ENCODE measurements around the gene ANKRD42.
A peak's percentile ranks its signal among the peaks of the same experiment; 100 is the strongest.

The ANKRD42 gene

DNA sequence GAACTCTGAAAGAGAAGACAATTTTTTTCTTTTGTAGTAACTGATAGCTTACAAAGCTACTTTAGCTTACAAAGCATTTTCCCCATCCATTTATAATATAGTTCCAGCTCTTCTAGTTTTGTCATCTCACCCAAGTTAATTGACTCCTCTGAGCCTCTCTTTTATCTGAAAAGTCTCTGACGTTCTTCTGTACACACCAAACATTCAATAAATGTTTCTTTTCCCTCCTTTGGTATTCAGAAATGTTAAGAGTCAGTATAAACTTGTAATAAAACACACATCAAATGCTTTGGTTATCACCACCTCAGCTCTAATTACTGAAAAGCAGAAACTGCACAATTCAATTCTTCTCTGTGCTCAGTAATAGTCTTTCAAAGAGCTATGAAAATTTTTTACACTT is 86.7 kb downstream of the ANKRD42 start:
- no peak overlapping the region for H3K23ac ChIP-seq (ENCODE audit: low read length)
- no peak overlapping the region for H2BK15ac ChIP-seq (replicated peaks; ENCODE audit: low read depth)
- no peak overlapping the region for H3K18ac ChIP-seq (ENCODE audit: low read length)
- H3K4me1 ChIP-seq (ENCODE audit: control insufficient read depth, low read depth, low read length) = no peaks in the 10 kb centered on the region
- WGBS (ENCODE audit: extremely low coverage, insufficient coverage, low lambda C conversion rate) = no CpG with 5 or more reads among the region's 1 CpG
- H4K8ac ChIP-seq (ENCODE audit: low read depth, low read length) = no peak overlapping the region
- H2BK120ac ChIP-seq (ENCODE audit: low read depth, low read length) = no peak overlapping the region
- no peak overlapping the region for H3K56ac ChIP-seq (ENCODE audit: low read length)
- DNase-seq = no peak
- H2BK5ac ChIP-seq (ENCODE audit: low read length) = no peak overlapping the region
- peaks cover 8% of the 10 kb centered on the region for H3K79me2 ChIP-seq (ENCODE audit: control insufficient read depth, insufficient read depth, low read length)
- no peak overlapping the region for H2AK5ac ChIP-seq (ENCODE audit: low read length)
- H3K4me2 ChIP-seq (ENCODE audit: low read length) = no peak overlapping the region
- H3K4ac ChIP-seq (ENCODE audit: low read depth, low read length) = no peak overlapping the region
- H3K27me3 ChIP-seq (ENCODE audit: insufficient read depth, low read length, poor library complexity) = no peaks in the 10 kb centered on the region
- H3K9ac ChIP-seq (ENCODE audit: low read length) = no peak overlapping the region
- H3K36me3 ChIP-seq (ENCODE audit: control insufficient read depth, insufficient read depth, low read length) = no peaks in the 10 kb centered on the region
- no peak overlapping the region for H3K4me3 ChIP-seq (ENCODE audit: low read length)
- no peak overlapping the region for H4K5ac ChIP-seq (ENCODE audit: low read length)
- H3K79me1 ChIP-seq (ENCODE audit: low read length) = no peaks in the 10 kb centered on the region
- H3K27ac ChIP-seq (ENCODE audit: low read depth, low read length) = no peak overlapping the region

DNA sequence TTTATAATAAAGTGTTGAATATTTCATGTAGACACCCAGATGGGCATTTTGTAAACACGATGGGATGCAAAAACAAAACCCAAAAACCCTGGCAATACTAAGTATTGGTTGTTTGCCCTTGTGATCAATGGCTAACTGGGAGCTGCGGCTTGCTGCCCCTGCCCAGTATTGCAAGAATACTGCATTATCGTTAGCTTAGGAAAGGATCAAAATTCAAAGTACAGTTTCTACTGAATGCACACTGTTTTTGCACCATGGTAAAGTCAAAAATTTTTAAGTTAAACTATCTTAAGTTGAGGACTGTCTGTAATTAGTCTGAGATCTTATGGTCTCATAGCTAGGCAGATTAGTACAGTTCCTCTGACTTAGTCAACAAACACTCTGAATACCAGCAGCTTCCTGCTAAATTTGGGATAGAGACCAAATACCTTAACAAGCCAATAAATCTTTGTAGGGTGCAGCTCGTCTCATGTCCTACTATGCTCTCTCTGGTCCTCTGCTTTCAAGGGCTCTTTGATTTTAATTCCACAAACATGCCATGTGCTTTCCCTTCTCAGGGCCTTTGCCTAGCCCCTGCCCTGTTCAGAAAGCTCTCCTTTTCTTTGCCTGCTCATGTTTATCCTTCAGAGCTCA is 88.7 kb downstream of the ANKRD42 start:
- Histone ChIP-seq H2BK5ac (ENCODE audit: low read length) (no peak overlapping the region), H3K9ac (ENCODE audit: low read length) (peak overlapping the region; percentile 15), H3K4me3 (ENCODE audit: low read length) (no peak overlapping the region)

DNA sequence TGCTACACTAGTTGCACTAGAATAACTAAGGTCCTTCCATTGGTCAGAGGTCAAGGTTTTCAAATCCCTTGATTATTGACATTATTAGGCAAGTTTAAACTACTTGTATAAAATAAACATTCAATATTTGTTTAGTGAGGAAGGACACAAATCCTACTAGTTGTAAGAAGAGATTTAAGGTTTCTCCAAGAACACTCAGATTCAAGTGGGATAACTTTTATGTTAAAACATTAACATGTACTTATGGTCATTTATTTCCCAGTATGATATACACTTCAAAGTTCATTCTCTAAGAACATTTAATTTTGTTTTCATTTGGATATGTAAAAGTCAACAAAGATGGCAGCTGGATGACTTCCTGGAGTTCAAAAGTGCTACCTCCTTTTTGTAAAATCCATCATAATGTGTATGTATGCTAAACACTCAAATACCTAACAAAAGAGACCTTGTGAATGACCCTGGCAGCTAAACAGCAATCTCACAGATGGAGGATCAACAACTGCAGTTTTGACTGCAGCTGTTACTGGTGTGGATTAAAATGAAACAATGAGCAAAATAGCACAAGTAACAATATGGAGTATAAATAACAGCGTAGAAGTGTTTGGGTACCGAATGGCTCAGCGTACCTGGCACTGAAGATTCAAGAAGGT is 91.1 kb downstream of the ANKRD42 start:
- Histone ChIP-seq H4K8ac (ENCODE audit: low read depth, low read length) (no peak overlapping the region), H3K36me3 (ENCODE audit: control insufficient read depth, insufficient read depth, low read length) (no peaks in the 10 kb centered on the region), H3K27ac (ENCODE audit: low read depth, low read length) (peak overlapping the region; percentile 83), H2BK120ac (ENCODE audit: low read depth, low read length) (peak overlapping the region; percentile 29), H3K79me2 (ENCODE audit: control insufficient read depth, insufficient read depth, low read length) (peaks cover 9% of the 10 kb centered on the region), H3K56ac (ENCODE audit: low read length) (peak overlapping the region; percentile 82), H4K5ac (ENCODE audit: low read length) (no peak overlapping the region), H2AK5ac (ENCODE audit: low read length) (no peak overlapping the region), H3K18ac (ENCODE audit: low read length) (peak overlapping the region; percentile 51), H3K79me1 (ENCODE audit: low read length) (no peaks in the 10 kb centered on the region), H3K4me1 (ENCODE audit: control insufficient read depth, low read depth, low read length) (no peaks in the 10 kb centered on the region), H2BK5ac (ENCODE audit: low read length) (no peak overlapping the region), H3K4me2 (ENCODE audit: low read length) (peak overlapping the region; percentile 45), H3K4me3 (ENCODE audit: low read length) (peak overlapping the region; percentile 89), H3K23ac (ENCODE audit: low read length) (no peak overlapping the region), H3K4ac (ENCODE audit: low read depth, low read length) (peak overlapping the region; percentile 55), H3K9ac (ENCODE audit: low read length) (peak overlapping the region; percentile 93), H3K27me3 (ENCODE audit: insufficient read depth, low read length, poor library complexity) (no peaks in the 10 kb centered on the region), H2BK15ac (replicated peaks; ENCODE audit: low read depth) (no peak overlapping the region)
- no CpG with 5 or more reads among the region's 3 CpGs for WGBS (ENCODE audit: extremely low coverage, insufficient coverage, low lambda C conversion rate)
- no peak for DNase-seq

More for the DNA sequence above, 88.7 kb downstream of the ANKRD42 start:
- no peaks in the 10 kb centered on the region for H3K79me1 ChIP-seq (ENCODE audit: low read length)
- H2AK5ac ChIP-seq (ENCODE audit: low read length) = no peak overlapping the region
- H3K27me3 ChIP-seq (ENCODE audit: insufficient read depth, low read length, poor library complexity) = no peaks in the 10 kb centered on the region
- peaks cover 9% of the 10 kb centered on the region for H3K79me2 ChIP-seq (ENCODE audit: control insufficient read depth, insufficient read depth, low read length)
- no peak overlapping the region for H4K5ac ChIP-seq (ENCODE audit: low read length)
- H4K8ac ChIP-seq (ENCODE audit: low read depth, low read length) = no peak overlapping the region
- H3K36me3 ChIP-seq (ENCODE audit: control insufficient read depth, insufficient read depth, low read length) = no peaks in the 10 kb centered on the region
- peak overlapping the region; percentile 7 for H3K4ac ChIP-seq (ENCODE audit: low read depth, low read length)
- no peak overlapping the region for H2BK15ac ChIP-seq (replicated peaks; ENCODE audit: low read depth)
- H3K4me1 ChIP-seq (ENCODE audit: control insufficient read depth, low read depth, low read length) = no peaks in the 10 kb centered on the region
- H2BK120ac ChIP-seq (ENCODE audit: low read depth, low read length) = no peak overlapping the region
- no peak overlapping the region for H3K18ac ChIP-seq (ENCODE audit: low read length)
- H3K56ac ChIP-seq (ENCODE audit: low read length) = peak overlapping the region; percentile 61
- DNase-seq = peak; percentile 18
- no peak overlapping the region for H3K4me2 ChIP-seq (ENCODE audit: low read length)
- no peak overlapping the region for H3K27ac ChIP-seq (ENCODE audit: low read depth, low read length)
- no peak overlapping the region for H3K23ac ChIP-seq (ENCODE audit: low read length)
- no CpG with 5 or more reads among the region's 4 CpGs for WGBS (ENCODE audit: extremely low coverage, insufficient coverage, low lambda C conversion rate)

GRCh38 chr11:83285151-83285770 is 91.7 kb downstream of the ANKRD42 start:
- no peak overlapping the region for H2AK5ac ChIP-seq (ENCODE audit: low read length)
- peak overlapping the region; percentile 25 for H2BK5ac ChIP-seq (ENCODE audit: low read length)
- H3K36me3 ChIP-seq (ENCODE audit: control insufficient read depth, insufficient read depth, low read length) = no peaks in the 10 kb centered on the region

GRCh38 chr11:83285771-83286528 is 92.4 kb downstream of the ANKRD42 start, which contains the start of gene CCDC90B:
TSS of gene CCDC90B (minus strand) at chr11:83286367. CDS start at chr11:83285972, 395 bp downstream.
- Histone ChIP-seq H3K79me1 (ENCODE audit: low read length) (no peaks in the 10 kb centered on the region), H2BK15ac (replicated peaks; ENCODE audit: low read depth) (peak within 1 kb of the TSS; percentile 99), H2BK5ac (ENCODE audit: low read length) (peak within 1 kb of the TSS; percentile 96), H4K8ac (ENCODE audit: low read depth, low read length) (peak within 1 kb of the TSS; percentile 59), H3K4ac (ENCODE audit: low read depth, low read length) (peak within 1 kb of the TSS; percentile 74), H3K4me3 (ENCODE audit: low read length) (peak within 1 kb of the TSS; percentile 89), H3K4me2 (ENCODE audit: low read length) (peak within 1 kb of the TSS; percentile 48), H3K36me3 (ENCODE audit: control insufficient read depth, insufficient read depth, low read length) (no peaks in the 10 kb centered on the region), H3K27me3 (ENCODE audit: insufficient read depth, low read length, poor library complexity) (no peaks in the 10 kb centered on the region), H3K4me1 (ENCODE audit: control insufficient read depth, low read depth, low read length) (no peaks in the 10 kb centered on the region), H3K27ac (ENCODE audit: low read depth, low read length) (peak within 1 kb of the TSS; percentile 83), H2AK5ac (ENCODE audit: low read length) (no peak within 1 kb of the TSS), H2BK120ac (ENCODE audit: low read depth, low read length) (no peak within 1 kb of the TSS), H3K18ac (ENCODE audit: low read length) (peak within 1 kb of the TSS; percentile 75), H3K79me2 (ENCODE audit: control insufficient read depth, insufficient read depth, low read length) (peaks cover 9% of the 10 kb centered on the region), H3K9ac (ENCODE audit: low read length) (peak within 1 kb of the TSS; percentile 93), H4K5ac (ENCODE audit: low read length) (peak within 1 kb of the TSS; percentile 14), H3K23ac (ENCODE audit: low read length) (peak within 1 kb of the TSS; percentile 86), H3K56ac (ENCODE audit: low read length) (peak within 1 kb of the TSS; percentile 96)
- no CpG with 5 or more reads among the region's 55 CpGs for WGBS (ENCODE audit: extremely low coverage, insufficient coverage, low lambda C conversion rate)
- DNase-seq = peak; percentile 100

More at GRCh38 chr11:83285151-83285770, 91.7 kb downstream of the ANKRD42 start:
- Histone ChIP-seq H3K23ac (ENCODE audit: low read length) (peak overlapping the region; percentile 86), H3K27me3 (ENCODE audit: insufficient read depth, low read length, poor library complexity) (no peaks in the 10 kb centered on the region), H2BK120ac (ENCODE audit: low read depth, low read length) (peak overlapping the region; percentile 29), H3K4me1 (ENCODE audit: control insufficient read depth, low read depth, low read length) (no peaks in the 10 kb centered on the region), H3K27ac (ENCODE audit: low read depth, low read length) (peak overlapping the region; percentile 83), H4K5ac (ENCODE audit: low read length) (no peak overlapping the region), H3K56ac (ENCODE audit: low read length) (peak overlapping the region; percentile 82), H3K4me2 (ENCODE audit: low read length) (peak overlapping the region; percentile 45), H2BK15ac (replicated peaks; ENCODE audit: low read depth) (no peak overlapping the region), H3K79me1 (ENCODE audit: low read length) (no peaks in the 10 kb centered on the region), H3K79me2 (ENCODE audit: control insufficient read depth, insufficient read depth, low read length) (peaks cover 9% of the 10 kb centered on the region), H3K9ac (ENCODE audit: low read length) (peak overlapping the region; percentile 93), H4K8ac (ENCODE audit: low read depth, low read length) (no peak overlapping the region), H3K4me3 (ENCODE audit: low read length) (peak overlapping the region; percentile 89), H3K18ac (ENCODE audit: low read length) (peak overlapping the region; percentile 51), H3K4ac (ENCODE audit: low read depth, low read length) (peak overlapping the region; percentile 66)
- WGBS (ENCODE audit: extremely low coverage, insufficient coverage, low lambda C conversion rate) = no CpG with 5 or more reads among the region's 22 CpGs
- no peak for DNase-seq
